Measurements from ENCODE around the gene EVA1B. TPM values are rescaled to one million over a fixed set of nuclear protein-coding genes. Genes with fewer than 3 reads are reported as not detected.

Gene EVA1B
- total and polyA plus RNA-seq, 2 of the 4 experiments (the other 2 are of a cell fraction): 49.8 to 64.6 TPM

- no peak for TF ChIP-seq POLR2A (IDR thresholded peaks at IDR 0.05; ENCODE audit: low read depth, low read length)
- no peak for TF ChIP-seq RFX5 (IDR thresholded peaks at IDR 0.05; ENCODE audit: low read depth, low read length)
- no peak for TF ChIP-seq MXI1 (IDR thresholded peaks at IDR 0.05; ENCODE audit: borderline replicate concordance, low read depth, low read length)
- no peak for TF ChIP-seq RAD21 (IDR thresholded peaks at IDR 0.05; ENCODE audit: low read length)
- no peak for TF ChIP-seq MAZ (IDR thresholded peaks at IDR 0.05; ENCODE audit: borderline replicate concordance, low read depth, low read length)
- TF ChIP-seq FOS (IDR thresholded peaks at IDR 0.05; ENCODE audit: low read depth, low read length): no peak
- TF ChIP-seq RCOR1 (IDR thresholded peaks at IDR 0.05; ENCODE audit: insufficient replicate concordance, low read length): no peak
Measured at GRCh38 chr1:36303650-36304360, 19.6 kb downstream of the EVA1B start (continued).

DNA sequence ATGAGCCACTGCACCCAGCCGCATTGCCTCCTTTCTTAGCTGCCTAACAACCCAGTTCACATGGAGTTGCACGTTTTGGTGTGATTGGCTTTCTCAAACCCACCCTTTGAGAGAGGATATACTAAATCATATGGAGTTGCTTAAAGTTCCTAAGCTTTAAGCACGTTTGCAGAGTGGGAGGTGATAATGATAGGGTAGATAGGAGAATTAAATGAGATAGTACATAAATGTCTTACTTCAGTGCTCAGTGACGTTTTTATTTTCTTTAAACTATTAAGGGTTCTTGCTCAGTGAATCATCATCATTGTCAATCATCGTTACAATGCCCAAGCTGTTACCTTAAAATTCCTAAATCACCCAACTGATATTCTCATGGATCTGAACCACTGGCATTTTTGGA is 20.2 kb downstream of the EVA1B start:
- H3K23ac ChIP-seq (ENCODE audit: low read depth, low read length): no peak overlapping the region
- H4K5ac ChIP-seq (ENCODE audit: low read depth, low read length): no peak overlapping the region
- H2BK120ac ChIP-seq (ENCODE audit: low read depth, low read length): no peak overlapping the region
- intact Hi-C loops (cut with micrococcal nuclease): no loop called here
- no peak for ATAC-seq (ENCODE audit: low read depth)
- CTCF ChIA-PET: no interaction called here
- no peak overlapping the region for H4K8ac ChIP-seq (ENCODE audit: low read depth in 2 of 2, low read length in 2 of 2)
- H2AK9ac ChIP-seq (replicated peaks; ENCODE audit: low read depth, low read length, poor library complexity): no peak overlapping the region
- H3K4me1 ChIP-seq (ENCODE audit: control insufficient read depth, insufficient read depth, low read length): peaks cover 8% of the 10 kb centered on the region
- peaks cover 29 to 63% of the 10 kb centered on the region in 2 experiments; a peak in 3 of 4 replicates for H3K79me1 ChIP-seq (ENCODE audit: low read depth in 1 of 2, low read length in 2 of 2)
- no peak overlapping the region for H3K14ac ChIP-seq (replicated peaks; ENCODE audit: low read depth, low read length)
- POLR2A ChIA-PET (ENCODE audit: unreplicated experiment): no interaction called here
- no peak for DNase-seq
- no peak overlapping the region for H3K9ac ChIP-seq (ENCODE audit: low read depth, low read length)
- H2AK5ac ChIP-seq (ENCODE audit: low read depth, low read length): no peak overlapping the region
- no peak overlapping the region for H3K18ac ChIP-seq (ENCODE audit: low read depth, low read length)
- BruUV-seq (replicated peaks): no TSS peak
- H3K56ac ChIP-seq (ENCODE audit: extremely low read depth, insufficient read depth, low read length): no peak overlapping the region
- no peaks in the 10 kb centered on the region for H3K27me3 ChIP-seq (ENCODE audit: control insufficient read depth, insufficient read depth, low read length)
- H2BK15ac ChIP-seq (ENCODE audit: low read depth, low read length): no peak overlapping the region
- H3K9me1 ChIP-seq (ENCODE audit: insufficient read depth, low read length): peaks cover 14% of the 10 kb centered on the region
- H2BK20ac ChIP-seq (ENCODE audit: low read depth, low read length): no peak overlapping the region
- H3K36me3 ChIP-seq (ENCODE audit: control insufficient read depth, insufficient read depth, low read length): peaks cover 45% of the 10 kb centered on the region
- H2BK5ac ChIP-seq (ENCODE audit: low read depth, low read length, poor library complexity, severe bottlenecking): no peak overlapping the region
- no peak overlapping the region for H3K27ac ChIP-seq (ENCODE audit: insufficient read depth, low read length)
- no peaks in the 10 kb centered on the region for H3K9me3 ChIP-seq (ENCODE audit: control insufficient read depth, insufficient read depth, low read length)
- H3K4me2 ChIP-seq (ENCODE audit: low read depth, low read length): no peak overlapping the region
- H4K91ac ChIP-seq (ENCODE audit: insufficient read depth, low read depth, low read length): no peak overlapping the region
- no peak overlapping the region for H3K4ac ChIP-seq (ENCODE audit: low read depth, low read length)
- TF ChIP-seq MAZ (IDR thresholded peaks at IDR 0.05; ENCODE audit: borderline replicate concordance, low read depth, low read length) (no peak), MAFK (IDR thresholded peaks at IDR 0.05; ENCODE audit: low read depth, low read length) (no peak), FOS (IDR thresholded peaks at IDR 0.05; ENCODE audit: low read depth, low read length) (no peak), CEBPB (IDR thresholded peaks at IDR 0.05; ENCODE audit: low read depth, low read length) (no peak), NFE2L2 (IDR thresholded peaks at IDR 0.05; ENCODE audit: low read depth, low read length) (no peak)
- TF ChIP-seq, protein P1, sequence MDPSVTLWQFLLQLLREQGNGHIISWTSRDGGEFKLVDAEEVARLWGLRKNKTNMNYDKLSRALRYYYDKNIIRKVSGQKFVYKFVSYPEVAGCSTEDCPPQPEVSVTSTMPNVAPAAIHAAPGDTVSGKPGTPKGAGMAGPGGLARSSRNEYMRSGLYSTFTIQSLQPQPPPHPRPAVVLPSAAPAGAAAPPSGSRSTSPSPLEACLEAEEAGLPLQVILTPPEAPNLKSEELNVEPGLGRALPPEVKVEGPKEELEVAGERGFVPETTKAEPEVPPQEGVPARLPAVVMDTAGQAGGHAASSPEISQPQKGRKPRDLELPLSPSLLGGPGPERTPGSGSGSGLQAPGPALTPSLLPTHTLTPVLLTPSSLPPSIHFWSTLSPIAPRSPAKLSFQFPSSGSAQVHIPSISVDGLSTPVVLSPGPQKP (IDR thresholded peaks at IDR 0.05; ENCODE audit: borderline replicate concordance, low read depth, low read length): no peak
- dilution Hi-C loops (cut with HindIII; ENCODE audit: low sequenced_read_pairs, unreplicated experiment): no loop called here
- H2AFZ ChIP-seq (replicated peaks; ENCODE audit: low read length, poor library complexity): no peak overlapping the region
- no peak overlapping the region for H3K4me3 ChIP-seq (ENCODE audit: insufficient read depth, low read depth, low read length)
- peaks cover 17% of the 10 kb centered on the region; the same call in 1 of the 2 replicates for H4K20me1 ChIP-seq (ENCODE audit: insufficient read depth, low read length)
- in situ Hi-C loops (cut with MboI; ENCODE audit: low sequenced_read_pairs): no loop called here
- WGBS, 2 experiments (ENCODE audit: extremely low coverage in 2 of 2, insufficient read length in 1 of 2): no CpG with 5 or more reads among the region's 5 CpGs

Data from IMR-90 (cell line).